Right lobe of liver (tissue), 4 donors: ENCODE data around the gene KIRREL3.
"Not testable (repeated sequence)": the region's sequence is repeated elsewhere in the genome, so short reads cannot be mapped to it uniquely, and the experiment has no call there.

Experiments used
- CTCF ChIP-seq, 4 donors: fragments of 200-600 bp in 3 of 4; fragments of 450-650 bp in 1 of 4; IDR thresholded peaks; one replicate each; pipeline versions ENCODE4 v1.5.1 to v1.8.0; 2016 to 2022; ENCODE audit warnings: antibody characterized with exemption in 4 of 4, mild to moderate bottlenecking in 2 of 4
- POLR2A ChIP-seq: fragments of 450-650 bp; IDR thresholded peaks from one replicate; pipeline ENCODE4 v1.6.1; 2017; ENCODE audit warnings: antibody characterized with exemption, mild to moderate bottlenecking
- donor health status: DM: no; HTN: no; CAD: no.
- donor health status: DM: no; HTN: no; CAD: no.
- donor health status: DM: no; HTN: yes; CAD: no.

GRCh38 chr11:126374562-126375300 is 625.8 kb downstream of the KIRREL3 start:
- TF ChIP-seq CTCF (IDR thresholded peaks at IDR 0.05); POLR2A: not testable (repeated sequence)
